Astrocyte (in vitro differentiated cells and primary cell): ENCODE results near the gene RND3.

Experiments
- CTCF ChIP-seq: IDR thresholded peaks from 2 replicates; pipeline ENCODE4 v1.5.1; 2011; ENCODE audit warnings: low read depth, mild to moderate bottlenecking, inconsistent platforms, low read length, moderate library complexity; ENCODE audit not compliant: insufficient read depth
- EZH2 ChIP-seq: IDR thresholded peaks from 2 replicates; pipeline ENCODE4 v1.6.1; 2012; ENCODE audit warnings: mild to moderate bottlenecking, low read length, inconsistent platforms; ENCODE audit not compliant: insufficient read depth

- TF ChIP-seq CTCF (no peak), EZH2 (no peak)
Measured at GRCh38 chr2:150426315-150426714, 61.2 kb downstream of the RND3 start.
